SK-N-SH (cell line): ENCODE results near the gene PRR35. TPM values are rescaled to one million over a fixed set of nuclear protein-coding genes. Genes with fewer than 3 reads are reported as not detected.

Source experiments
- FOSL2 ChIP-seq: IDR thresholded peaks from 2 replicates; pipeline ENCODE4 v1.4.0; 2012; ENCODE audit warnings: low read depth, mild to moderate bottlenecking, moderate library complexity, borderline replicate concordance
- RFX5 ChIP-seq: IDR thresholded peaks from 2 replicates; pipeline ENCODE4 v1.6.1; 2012; ENCODE audit warnings: mild to moderate bottlenecking, improper control_type of control experiment, low read length
- SMC3 ChIP-seq: IDR thresholded peaks from 2 replicates; pipeline ENCODE4 v1.6.1; 2012; ENCODE audit warnings: low read depth, low read length, improper control_type of control experiment
- USF2 ChIP-seq: fragments of 150-350 bp; IDR thresholded peaks from 2 replicates; pipeline ENCODE4 v1.6.1; 2017; ENCODE audit warnings: antibody characterized with exemption, low read length, low read depth, borderline replicate concordance
- polyA plus RNA-seq, 3 experiments: library from polyadenylated mRNA; depleted of rRNA; stranded (reverse); fragments of >200 nt; gene quantifications; 2 replicates each; pipeline ENCODE4 v1.2.3, GENCODE V29; 2012
- small RNA-seq, 7 experiments: library from RNA; depleted of rRNA; stranded (forward); fragments of <200 nt; gene quantifications; one replicate each; pipeline ENCODE3, GENCODE V24; 2012

The PRR35 gene
- polyA plus RNA-seq, 1 of the 3 experiments (the other 2 are of a cell fraction): not detected

- TF ChIP-seq USF2: no peak
- TF ChIP-seq SMC3: no peak
- TF ChIP-seq RFX5: no peak
- no peak for TF ChIP-seq FOSL2
Measured at GRCh38 chr16:615122-615521, 54.9 kb downstream of the PRR35 start (continued).

Small RNA genes lying within 50 kb of the gene (small RNA-seq; reads per million reads assigned to genes)
- gene MIR3176: 0 to 1.5 (median 0.39) reads per million in 7 experiments
- 0 to 7.5 (median 1.1) reads per million in 7 experiments for gene MIR5587
- 0 to 0.21 (median 0) reads per million in 7 experiments for gene Z98883.1

Other genes with a start within 250 kb of the PRR35 start
- 12.5 and 19.9 TPM in 2 replicates for gene AXIN1, start 207.7 kb upstream of the PRR35 start, polyA plus RNA-seq (2012; rRNA removed)
- 266 and 320 TPM in 2 replicates for gene MRPL28, start 189.9 kb upstream of the PRR35 start, polyA plus RNA-seq (2012; rRNA removed)
- 133 and 166 TPM in 2 replicates for gene PGAP6, start 178.4 kb upstream of the PRR35 start, polyA plus RNA-seq (2012; rRNA removed)
- gene NME4, start 163.2 kb upstream of the PRR35 start, polyA plus RNA-seq (2012; rRNA removed): 417 and 509 TPM in 2 replicates
- gene DECR2, start 158.5 kb upstream of the PRR35 start, polyA plus RNA-seq (2012; rRNA removed): 53.0 and 56.6 TPM in 2 replicates
- gene RAB11FIP3, start 134.7 kb upstream of the PRR35 start, polyA plus RNA-seq (2012; rRNA removed): 20.5 and 24.8 TPM in 2 replicates
- gene CAPN15, start 32.7 kb upstream of the PRR35 start, polyA plus RNA-seq (2012; rRNA removed): 19.5 and 22.9 TPM in 2 replicates
- gene NHLRC4, start 6.6 kb downstream of the PRR35 start, polyA plus RNA-seq (2012; rRNA removed): 0.69 and 0.70 TPM in 2 replicates
- gene PIGQ, start 9.6 kb downstream of the PRR35 start, polyA plus RNA-seq (2012; rRNA removed): 38.7 and 41.0 TPM in 2 replicates
- 12.1 and 13.0 TPM in 2 replicates for gene RAB40C, start 29.7 kb downstream of the PRR35 start, polyA plus RNA-seq (2012; rRNA removed)
- gene WFIKKN1, start 70.6 kb downstream of the PRR35 start, polyA plus RNA-seq (2012; rRNA removed): 0.10 and 0.16 TPM in 2 replicates
- 158 and 167 TPM in 2 replicates for gene METTL26, start 75.9 kb downstream of the PRR35 start, polyA plus RNA-seq (2012; rRNA removed)
- 34.0 and 36.9 TPM in 2 replicates for gene MCRIP2, start 81.4 kb downstream of the PRR35 start, polyA plus RNA-seq (2012; rRNA removed)
- gene WDR90, start 89.0 kb downstream of the PRR35 start, polyA plus RNA-seq (2012; rRNA removed): 30.5 and 32.0 TPM in 2 replicates
- 229 and 255 TPM in 2 replicates for gene RHOT2, start 107.7 kb downstream of the PRR35 start, polyA plus RNA-seq (2012; rRNA removed)
- gene RHBDL1, start 115.3 kb downstream of the PRR35 start, polyA plus RNA-seq (2012; rRNA removed): 4.1 and 6.8 TPM in 2 replicates
- gene STUB1, start 120.0 kb downstream of the PRR35 start, polyA plus RNA-seq (2012; rRNA removed): 268 and 323 TPM in 2 replicates
- 49.2 and 67.0 TPM in 2 replicates for gene JMJD8, start 123.9 kb downstream of the PRR35 start, polyA plus RNA-seq (2012; rRNA removed)
- gene WDR24, start 130.0 kb downstream of the PRR35 start, polyA plus RNA-seq (2012; rRNA removed): 5.0 and 6.4 TPM in 2 replicates
- gene FBXL16, start 145.4 kb downstream of the PRR35 start, polyA plus RNA-seq (2012; rRNA removed): 17.7 and 19.8 TPM in 2 replicates
- 52.4 and 59.7 TPM in 2 replicates for gene METRN, start 154.7 kb downstream of the PRR35 start, polyA plus RNA-seq (2012; rRNA removed)
- 49.5 and 57.4 TPM in 2 replicates for gene ANTKMT, start 160.8 kb downstream of the PRR35 start, polyA plus RNA-seq (2012; rRNA removed)
- 15.4 and 18.8 TPM in 2 replicates for gene CCDC78, start 166.0 kb downstream of the PRR35 start, polyA plus RNA-seq (2012; rRNA removed)
- gene HAGHL, start 166.7 kb downstream of the PRR35 start, polyA plus RNA-seq (2012; rRNA removed): 60.6 and 65.5 TPM in 2 replicates
- 14.4 TPM in 2 replicates for gene CIAO3, start 180.6 kb downstream of the PRR35 start, polyA plus RNA-seq (2012; rRNA removed)
- 0.02 and 0.19 TPM in 2 replicates for gene MSLN, start 200.3 kb downstream of the PRR35 start, polyA plus RNA-seq (2012; rRNA removed)
- gene RPUSD1, start 228.0 kb downstream of the PRR35 start, polyA plus RNA-seq (2012; rRNA removed): 27.7 and 29.9 TPM in 2 replicates
- 17.7 and 18.0 TPM in 2 replicates for gene CHTF18, start 228.2 kb downstream of the PRR35 start, polyA plus RNA-seq (2012; rRNA removed)
- not detected in 2 replicates for gene GNG13, start 240.3 kb downstream of the PRR35 start, polyA plus RNA-seq (2012; rRNA removed)